Calu3 (cell line): ENCODE measurements around the gene DUSP9. TPM values are rescaled to one million over a fixed set of nuclear protein-coding genes. Genes with fewer than 3 reads are reported as not detected.

Source experiments
- BruUV-seq: library from RNA; stranded (reverse); fragments of 400-500 nt; replicated peaks from 2 replicates; lab custom pipeline; 2021; lab: Mats Ljungman, UMichigan
- CTCF ChIA-PET: fragments of 300-600 bp; sonication (Branson Sonifier 250); formaldehyde crosslinking; loops from one replicate; lab custom pipeline; 2022; ENCODE audit warnings: antibody characterized with exemption; lab: Charles Lee
- DNase-seq: peaks from one replicate; pipeline ENCODE4 v3.0.0; 2022
- H3K27ac Mint-ChIP-seq: one replicate; pipeline ENCODE4 v1.8.0; 2022; ENCODE audit warnings: mixed read lengths; ENCODE audit not compliant: unreplicated experiment
- H3K27me3 Mint-ChIP-seq: one replicate; pipeline ENCODE4 v1.8.0; 2022; ENCODE audit warnings: mixed read lengths; ENCODE audit not compliant: unreplicated experiment
- H3K36me3 Mint-ChIP-seq: one replicate; pipeline ENCODE4 v1.8.0; 2022; ENCODE audit warnings: mild to moderate bottlenecking, moderate library complexity, mixed read lengths; ENCODE audit not compliant: insufficient read depth, unreplicated experiment
- H3K4me1 Mint-ChIP-seq: one replicate; pipeline ENCODE4 v1.8.0; 2022; ENCODE audit warnings: mild to moderate bottlenecking, low read depth, mixed read lengths; ENCODE audit not compliant: unreplicated experiment
- H3K4me3 Mint-ChIP-seq: one replicate; pipeline ENCODE4 v1.8.0; 2022; ENCODE audit warnings: mild to moderate bottlenecking, low read depth, moderate library complexity, mixed read lengths; ENCODE audit not compliant: unreplicated experiment
- H3K9me3 Mint-ChIP-seq: one replicate; pipeline ENCODE4 v1.8.0; 2022; ENCODE audit warnings: low read depth, mixed read lengths; ENCODE audit not compliant: unreplicated experiment
- CTCF ChIP-seq: fragments of 200-600 bp; IDR thresholded peaks from one replicate; pipeline ENCODE4 v1.8.0; 2022; ENCODE audit warnings: antibody characterized with exemption; ENCODE audit not compliant: unreplicated experiment
- intact Hi-C: fragments of 100-400 bp; cut with micrococcal nuclease; formaldehyde crosslinking; loops from one replicate; pipeline ENCODE4 v1.10.0; 2022; ENCODE audit not compliant: unreplicated experiment
- total RNA-seq: library from RNA; stranded (reverse); gene quantifications from 2 replicates; pipeline ENCODE4 v1.2.3, GENCODE V29; 2022

The DUSP9 gene
- total RNA-seq, 1 experiment from 2014 or later = 0.19 TPM

DNA sequence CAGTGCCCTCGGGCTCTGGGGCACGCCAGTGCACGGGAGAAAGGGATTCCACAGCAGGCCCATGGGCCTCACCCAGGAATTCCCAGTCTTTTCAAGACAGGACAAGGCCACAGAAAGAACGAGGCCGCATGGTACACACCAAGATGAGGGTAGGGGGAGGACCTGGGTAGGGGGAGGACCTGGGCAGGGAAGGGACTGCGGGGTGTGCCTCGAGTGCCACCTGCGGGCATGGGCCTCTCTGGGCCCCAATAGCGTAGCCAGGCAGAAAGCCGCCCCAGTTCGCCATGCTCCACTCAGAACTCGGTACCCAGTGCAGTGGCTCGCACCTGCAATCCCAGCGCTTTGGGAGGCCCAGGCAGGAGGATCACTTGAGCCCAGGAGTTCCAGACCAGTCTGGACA lies 14.0 kb upstream of the DUSP9 start:
- no peak overlapping the region for H3K4me3 Mint-ChIP-seq
- H3K36me3 Mint-ChIP-seq = no peaks in the 10 kb centered on the region
- TF ChIP-seq CTCF = no peak
- peaks cover 76% of the 10 kb centered on the region for H3K27me3 Mint-ChIP-seq
- no peaks in the 10 kb centered on the region for H3K4me1 Mint-ChIP-seq
- no peak for DNase-seq
- intact Hi-C loops = no loop called here
- no peak overlapping the region for H3K27ac Mint-ChIP-seq
- H3K9me3 Mint-ChIP-seq = no peaks in the 10 kb centered on the region
- CTCF ChIA-PET = no interaction called here
- BruUV-seq = no TSS peak

GRCh38 chrX:153633607-153634180 lies 13.3 kb upstream of the DUSP9 start:
- BruUV-seq = no TSS peak
- DNase-seq = no peak
- Mint-ChIP-seq H3K27me3 (peaks cover 78% of the 10 kb centered on the region), H3K9me3 (no peaks in the 10 kb centered on the region), H3K36me3 (no peaks in the 10 kb centered on the region), H3K4me1 (no peaks in the 10 kb centered on the region), H3K4me3 (no peak overlapping the region), H3K27ac (no peak overlapping the region)
- CTCF ChIA-PET = no interaction called here
- TF ChIP-seq CTCF = no peak
- intact Hi-C loops = no loop called here

DNA sequence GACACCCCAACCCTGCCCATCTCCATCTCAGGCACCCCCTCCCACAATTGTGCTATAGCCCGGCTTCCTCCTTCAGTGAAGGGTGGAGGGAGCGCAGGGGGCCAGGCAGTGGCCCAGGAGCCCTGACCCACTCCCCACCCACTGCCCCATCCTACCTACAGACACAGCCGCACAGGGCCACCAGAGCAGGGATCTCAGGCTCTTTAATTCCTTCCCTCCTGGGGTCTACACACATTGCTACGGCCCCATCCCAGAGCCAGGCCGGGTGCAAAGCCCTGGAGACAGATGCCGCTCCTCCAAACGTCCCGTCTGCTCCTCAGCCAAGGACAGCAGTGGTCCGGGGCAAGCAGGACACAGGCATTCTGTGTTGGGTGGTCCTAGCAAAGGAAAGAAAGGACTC lies 12.8 kb upstream of the DUSP9 start:
- BruUV-seq = no TSS peak
- no peak overlapping the region for H3K27ac Mint-ChIP-seq
- CTCF ChIA-PET = no interaction called here

DNA sequence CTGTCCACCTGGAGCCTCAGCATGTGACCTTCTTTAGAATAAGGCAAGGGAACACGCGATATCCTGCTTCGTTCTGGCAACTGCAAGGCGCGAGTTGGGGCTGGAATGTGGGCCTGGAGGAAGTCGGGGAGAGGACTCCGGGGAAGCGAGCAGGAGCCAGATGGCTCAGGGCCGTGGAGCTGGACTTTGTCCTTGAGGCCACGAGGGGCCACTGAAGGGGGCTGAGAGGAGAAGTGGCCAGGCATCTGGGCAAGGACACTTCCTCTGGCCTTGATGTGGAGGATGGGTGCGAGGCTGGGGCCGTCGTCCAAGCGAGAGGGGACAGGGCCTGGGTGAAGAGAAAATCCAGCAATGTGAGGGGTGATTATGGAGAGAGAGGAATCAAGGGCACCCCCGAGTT lies 12.2 kb upstream of the DUSP9 start:
- Mint-ChIP-seq H3K27me3 (peaks cover 78% of the 10 kb centered on the region), H3K4me1 (no peaks in the 10 kb centered on the region), H3K27ac (no peak overlapping the region), H3K9me3 (no peaks in the 10 kb centered on the region), H3K36me3 (no peaks in the 10 kb centered on the region), H3K4me3 (no peak overlapping the region)
- no peak for TF ChIP-seq CTCF
- CTCF ChIA-PET = no interaction called here
- no TSS peak for BruUV-seq
- intact Hi-C loops = no loop called here
- DNase-seq = no peak

More for the DNA sequence above, 12.8 kb upstream of the DUSP9 start:
- Mint-ChIP-seq H3K27me3 (peaks cover 78% of the 10 kb centered on the region), H3K36me3 (no peaks in the 10 kb centered on the region), H3K4me1 (no peaks in the 10 kb centered on the region), H3K4me3 (no peak overlapping the region), H3K9me3 (no peaks in the 10 kb centered on the region)
- no peak for DNase-seq
- TF ChIP-seq CTCF = no peak
- intact Hi-C loops = no loop called here
